Sigmoid colon (tissue), 3 donors: Measurements from ENCODE around the gene ACKR2.

Source experiments
- CTCF ChIP-seq, 4 experiments: fragments of 450-650 bp in 3 of 4; fragments of 200-600 bp in 1 of 4; IDR thresholded peaks; one replicate each; pipeline ENCODE4 v1.5.1; 2016 to 2019; ENCODE audit warnings: antibody characterized with exemption in 4 of 4, mild to moderate bottlenecking in 3 of 4, moderate library complexity in 2 of 4
- POLR2A ChIP-seq, 2 donors: fragments of 450-650 bp; IDR thresholded peaks; one replicate each; pipeline ENCODE4 v1.6.1; 2016; ENCODE audit warnings: antibody characterized with exemption in 2 of 2, mild to moderate bottlenecking in 2 of 2, moderate library complexity in 2 of 2

GRCh38 chr3:42804106-42804830 is 5.0 kb upstream of the ACKR2 start, which contains the start of gene HIGD1A:
- peak; percentile 96 to 97 for TF ChIP-seq POLR2A (IDR thresholded peaks at IDR 0.05)
- TF ChIP-seq CTCF (IDR thresholded peaks at IDR 0.05) = no peak
